ENCODE data around the gene IREB2.
"Not testable (repeated sequence)": the region's sequence is repeated elsewhere in the genome, so short reads cannot be mapped to it uniquely, and the experiment has no call there.

The IREB2 gene

GRCh38 chr15:78481917-78482316 lies 43.9 kb downstream of the IREB2 start:
- no peak for DNase-seq (ENCODE audit: low spot score)

GRCh38 chr15:78492872-78493271 lies 54.9 kb downstream of the IREB2 start:
- no peak for DNase-seq (ENCODE audit: low spot score)

GRCh38 chr15:78501857-78502256 lies 63.8 kb downstream of the IREB2 start:
- no peak for DNase-seq (ENCODE audit: low spot score)

GRCh38 chr15:78502641-78503040 lies 64.6 kb downstream of the IREB2 start:
- DNase-seq (ENCODE audit: low spot score): no peak

- DNase-seq (ENCODE audit: low spot score): peak; percentile 90
Observed at GRCh38 chr15:78506971-78507830, 69.2 kb downstream of the IREB2 start, which contains the start of gene HYKK. TSS of gene HYKK (plus strand) at chr15:78507577. CDS start at chr15:78513089, 5,512 bp downstream.

GRCh38 chr15:78507831-78508160 lies 69.8 kb downstream of the IREB2 start:
- peak; percentile 9 for DNase-seq (ENCODE audit: low spot score)

- no peak for DNase-seq (ENCODE audit: low spot score)
Observed at GRCh38 chr15:78508272-78508671, 70.3 kb downstream of the IREB2 start.

- no peak for DNase-seq (ENCODE audit: low spot score)
Observed at GRCh38 chr15:78509726-78510312, 71.8 kb downstream of the IREB2 start.

GRCh38 chr15:78520035-78520434 lies 82.0 kb downstream of the IREB2 start:
- not testable (repeated sequence) for DNase-seq (ENCODE audit: low spot score)

- no peak for DNase-seq (ENCODE audit: low spot score)
Observed at GRCh38 chr15:78524230-78524629, 86.2 kb downstream of the IREB2 start.

- DNase-seq (ENCODE audit: low spot score): no peak
Observed at GRCh38 chr15:78527325-78527724, 89.3 kb downstream of the IREB2 start.

GRCh38 chr15:78533331-78533730 lies 95.3 kb downstream of the IREB2 start:
- peak; percentile 55 for DNase-seq (ENCODE audit: low spot score)

GRCh38 chr15:78536134-78536533 lies 98.1 kb downstream of the IREB2 start:
- no peak for DNase-seq (ENCODE audit: low spot score)

GRCh38 chr15:78537266-78537905 lies 99.4 kb downstream of the IREB2 start:
- DNase-seq (ENCODE audit: low spot score): no peak

GRCh38 chr15:78538358-78538757 lies 100.3 kb downstream of the IREB2 start:
- no peak for DNase-seq (ENCODE audit: low spot score)

- not testable (repeated sequence) for DNase-seq (ENCODE audit: low spot score)
Observed at GRCh38 chr15:78539464-78540140, 101.6 kb downstream of the IREB2 start.

- peak; percentile 89 for DNase-seq (ENCODE audit: low spot score)
Observed at GRCh38 chr15:78540141-78540870, 102.3 kb downstream of the IREB2 start, which contains the start of gene PSMA4. TSS of gene PSMA4 (plus strand) at chr15:78540444. CDS start at chr15:78541928, 1,484 bp downstream.

- no peak for DNase-seq (ENCODE audit: low spot score)
Observed at GRCh38 chr15:78540871-78541743, 103.1 kb downstream of the IREB2 start.

- DNase-seq (ENCODE audit: low spot score): no peak
Observed at GRCh38 chr15:78541744-78542034, 103.7 kb downstream of the IREB2 start.

GRCh38 chr15:78542647-78543046 lies 104.6 kb downstream of the IREB2 start:
- DNase-seq (ENCODE audit: low spot score): no peak

GRCh38 chr15:78550194-78550593 lies 112.2 kb downstream of the IREB2 start:
- DNase-seq (ENCODE audit: low spot score): no peak

Data from putamen (tissue), 1 donor.